IPS-11a (cell line): ENCODE data around the gene SLC39A11.
"Not testable (repeated sequence)": the region's sequence is repeated elsewhere in the genome, so short reads cannot be mapped to it uniquely, and the experiment has no call there.

Experiments
- H3K4me3 ChIP-seq: one replicate; pipeline ENCODE4 v1.5.1; 2013; ENCODE audit warnings: low read depth, low read length, control low read depth

Gene SLC39A11

DNA sequence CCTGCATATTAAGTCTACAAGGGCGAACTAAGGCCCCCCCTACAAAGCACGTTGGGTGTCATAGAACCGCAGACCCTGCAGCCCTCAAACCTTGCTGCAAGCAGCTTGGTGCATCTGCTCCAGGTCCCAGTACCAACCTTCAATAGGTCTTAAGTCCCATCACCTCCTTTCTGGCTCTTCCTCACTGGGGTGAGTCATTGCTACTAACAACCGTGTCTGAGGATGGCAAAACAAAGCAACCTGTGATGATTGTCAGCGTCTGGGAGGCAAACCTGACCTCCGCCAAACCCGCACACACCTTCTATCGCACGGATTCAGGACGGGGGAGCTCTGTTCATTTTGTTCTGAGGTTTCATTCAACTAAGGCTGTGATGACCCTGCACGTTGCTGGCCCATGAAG lies 138.9 kb downstream of the SLC39A11 start:
- no peak overlapping the region for H3K4me3 ChIP-seq

DNA sequence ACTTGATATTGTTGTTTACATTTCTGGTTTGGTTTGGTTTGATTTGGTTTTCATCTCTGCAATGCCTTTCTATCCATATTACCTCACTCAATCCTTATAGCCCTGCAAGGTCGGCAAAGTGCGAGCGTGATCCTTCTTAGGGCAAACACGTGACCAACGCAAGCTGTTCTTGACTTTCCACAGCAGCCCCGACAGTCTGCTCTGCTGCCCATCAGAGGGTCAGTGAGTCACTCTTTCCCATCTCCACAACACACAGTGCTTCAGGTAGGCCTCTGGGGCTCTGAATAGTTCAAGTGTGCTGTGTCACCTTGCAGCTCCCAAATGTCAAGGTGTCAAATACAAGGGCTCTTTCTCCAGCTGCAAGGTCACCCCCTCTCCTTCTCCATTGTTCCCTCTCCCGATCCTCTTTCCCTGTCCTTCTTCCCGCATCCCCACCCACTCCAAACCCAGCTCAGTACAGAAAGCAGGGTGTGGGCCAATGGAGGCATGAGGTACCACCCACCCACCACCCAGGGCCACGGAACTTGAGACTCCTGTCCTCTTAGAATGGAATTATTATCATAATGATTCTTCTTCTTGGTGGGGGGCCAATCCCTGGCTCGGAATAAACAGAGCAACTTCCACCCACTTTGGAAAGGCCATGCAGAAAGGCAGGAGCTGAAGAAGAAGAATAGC lies 139.7 kb downstream of the SLC39A11 start:
- H3K4me3 ChIP-seq: no peak overlapping the region

DNA sequence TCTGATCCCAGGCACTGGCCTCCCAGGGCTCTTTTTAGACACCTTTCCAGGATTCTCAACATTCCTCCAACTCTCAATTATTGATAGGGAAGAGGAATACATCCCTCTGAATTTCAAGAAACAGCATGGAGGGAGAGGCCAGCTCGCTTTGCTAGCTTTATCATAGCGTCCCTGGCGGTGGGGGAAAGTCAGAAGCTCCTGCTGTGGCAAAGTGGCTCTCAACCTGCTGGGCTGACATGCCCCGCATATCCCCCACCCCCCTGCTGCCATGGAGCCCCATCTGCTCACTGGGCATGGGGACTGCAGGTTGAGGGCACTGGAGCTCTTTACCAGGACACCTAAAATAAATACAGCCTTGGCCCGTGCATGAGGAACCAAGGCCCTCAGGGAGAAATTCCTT lies 140.3 kb downstream of the SLC39A11 start:
- no peak overlapping the region for H3K4me3 ChIP-seq

DNA sequence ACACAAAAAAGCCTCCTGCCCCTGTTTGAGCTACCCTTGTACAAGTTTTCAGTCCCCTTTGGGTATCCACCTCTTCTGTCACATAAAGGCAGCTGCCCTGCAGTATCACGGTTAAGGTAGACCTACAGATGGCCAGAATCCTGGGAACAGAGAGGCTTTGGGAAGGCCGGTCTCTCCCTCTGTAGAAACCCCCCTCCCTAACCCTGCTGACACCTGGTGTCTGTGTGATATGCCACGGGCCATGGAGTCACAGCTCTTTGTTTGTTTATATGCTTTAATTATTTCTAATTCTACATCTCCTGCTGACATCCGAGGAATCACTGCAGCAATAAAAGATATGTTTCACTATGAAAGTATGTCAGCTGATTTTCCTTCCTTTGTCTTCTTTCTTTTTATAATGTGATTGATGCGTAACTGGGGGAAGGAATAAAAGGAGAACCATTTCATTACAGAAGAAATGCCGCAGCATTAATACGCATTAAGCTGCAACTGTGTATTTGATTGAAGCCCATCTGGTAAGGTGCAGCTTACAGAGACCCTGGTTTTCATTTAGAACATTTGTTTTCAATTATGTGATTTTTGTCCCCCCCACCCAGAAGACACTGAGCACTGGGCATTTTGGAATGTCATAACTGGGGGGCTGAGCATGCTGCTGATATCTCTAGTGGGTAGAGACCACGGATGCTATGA lies 142.1 kb downstream of the SLC39A11 start:
- H3K4me3 ChIP-seq: no peak overlapping the region

DNA sequence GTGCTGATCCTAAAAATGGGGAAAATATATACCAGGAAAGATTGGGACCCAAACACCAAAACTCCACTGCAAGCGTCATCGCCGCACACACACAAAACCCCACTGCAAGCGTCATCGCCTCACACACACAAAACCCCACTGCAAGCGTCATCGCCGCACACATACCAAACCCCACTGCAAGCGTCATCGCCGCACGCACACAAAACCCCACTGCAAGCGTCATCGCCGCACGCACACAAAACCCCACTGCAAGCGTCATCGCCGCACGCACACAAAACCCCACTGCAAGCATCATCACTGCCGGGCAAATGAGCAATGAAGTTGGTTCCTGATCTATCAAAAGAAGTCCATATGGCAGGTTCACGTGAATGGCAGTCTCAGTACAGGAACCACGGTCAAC lies 144.4 kb downstream of the SLC39A11 start:
- H3K4me3 ChIP-seq: no peak overlapping the region

DNA sequence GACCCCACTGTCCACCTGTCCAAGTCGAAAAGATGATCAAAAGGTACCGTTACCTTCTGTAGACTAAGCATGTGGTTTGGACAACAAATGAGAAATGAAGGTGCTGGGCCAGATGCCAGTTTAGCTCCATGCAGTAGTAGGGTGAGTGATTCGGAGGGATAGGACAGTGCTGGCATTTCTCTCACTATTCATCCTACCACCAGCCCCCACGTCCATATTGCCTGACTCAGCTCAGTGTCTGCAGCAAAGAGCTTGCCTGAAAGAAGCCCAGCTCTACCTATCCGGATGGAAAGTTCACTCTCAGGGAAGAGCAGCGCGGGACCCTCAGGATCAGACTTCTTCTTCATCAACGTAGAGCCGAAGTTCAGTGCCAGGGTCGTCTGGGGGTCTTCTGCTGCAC lies 145.0 kb downstream of the SLC39A11 start:
- H3K4me3 ChIP-seq: no peak overlapping the region

DNA sequence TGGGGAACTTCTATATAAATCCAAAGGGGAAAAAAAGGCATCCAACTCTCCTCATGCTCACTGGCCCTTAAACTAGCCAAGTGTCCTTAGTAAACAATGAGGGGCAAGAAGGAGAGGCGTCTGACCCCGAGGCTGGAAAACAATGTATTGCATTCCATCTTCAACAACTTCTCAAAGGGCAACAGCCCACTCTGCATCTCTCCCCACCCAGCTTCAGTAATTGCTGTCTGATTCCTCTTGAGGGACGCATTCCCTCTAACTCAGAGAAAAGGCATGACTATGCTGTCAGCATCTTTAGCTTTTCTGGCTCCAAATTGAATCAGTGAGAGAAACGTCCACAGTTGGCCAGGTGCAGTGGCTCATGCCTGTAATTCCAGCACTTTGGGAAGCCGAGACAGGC lies 145.8 kb downstream of the SLC39A11 start:
- no peak overlapping the region for H3K4me3 ChIP-seq

DNA sequence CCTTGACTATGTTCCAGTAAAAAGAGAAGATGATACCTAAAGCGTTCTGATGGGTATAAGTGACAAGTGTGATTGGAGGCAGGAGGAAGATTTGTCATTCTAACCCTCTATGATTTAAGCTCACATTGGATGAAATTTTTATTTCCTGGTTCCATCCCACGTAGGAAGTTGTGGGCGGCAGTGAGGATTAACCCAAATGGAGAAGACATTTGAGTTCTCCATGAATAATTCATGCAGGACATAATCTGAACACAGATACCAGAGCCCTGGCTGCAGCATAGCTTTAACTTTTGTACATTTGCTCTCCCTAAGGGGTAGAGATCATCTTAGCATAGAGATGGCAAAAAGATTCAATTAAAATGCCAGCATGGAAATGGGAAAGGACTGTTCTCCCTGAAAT lies 146.3 kb downstream of the SLC39A11 start:
- H3K4me3 ChIP-seq: no peak overlapping the region

DNA sequence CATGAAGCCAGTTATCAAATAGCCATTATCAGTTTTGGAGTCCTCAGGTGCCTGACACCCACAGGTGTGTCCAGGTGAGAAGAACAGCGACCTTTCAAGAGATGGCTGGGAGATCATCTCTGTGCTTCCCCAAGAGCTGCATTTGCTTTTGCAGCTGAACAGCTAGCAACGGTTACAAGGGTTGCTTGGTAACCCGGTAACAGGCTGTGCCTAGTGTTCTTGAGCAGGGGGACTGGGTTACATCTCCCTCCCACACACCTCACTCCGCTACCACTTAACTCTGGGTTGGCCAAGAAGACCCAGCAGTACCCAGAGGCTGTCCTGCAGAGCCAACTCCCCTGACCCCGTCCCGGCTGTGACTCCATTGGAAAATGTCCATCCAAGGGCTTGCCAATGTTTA lies 147.0 kb downstream of the SLC39A11 start:
- no peak overlapping the region for H3K4me3 ChIP-seq

DNA sequence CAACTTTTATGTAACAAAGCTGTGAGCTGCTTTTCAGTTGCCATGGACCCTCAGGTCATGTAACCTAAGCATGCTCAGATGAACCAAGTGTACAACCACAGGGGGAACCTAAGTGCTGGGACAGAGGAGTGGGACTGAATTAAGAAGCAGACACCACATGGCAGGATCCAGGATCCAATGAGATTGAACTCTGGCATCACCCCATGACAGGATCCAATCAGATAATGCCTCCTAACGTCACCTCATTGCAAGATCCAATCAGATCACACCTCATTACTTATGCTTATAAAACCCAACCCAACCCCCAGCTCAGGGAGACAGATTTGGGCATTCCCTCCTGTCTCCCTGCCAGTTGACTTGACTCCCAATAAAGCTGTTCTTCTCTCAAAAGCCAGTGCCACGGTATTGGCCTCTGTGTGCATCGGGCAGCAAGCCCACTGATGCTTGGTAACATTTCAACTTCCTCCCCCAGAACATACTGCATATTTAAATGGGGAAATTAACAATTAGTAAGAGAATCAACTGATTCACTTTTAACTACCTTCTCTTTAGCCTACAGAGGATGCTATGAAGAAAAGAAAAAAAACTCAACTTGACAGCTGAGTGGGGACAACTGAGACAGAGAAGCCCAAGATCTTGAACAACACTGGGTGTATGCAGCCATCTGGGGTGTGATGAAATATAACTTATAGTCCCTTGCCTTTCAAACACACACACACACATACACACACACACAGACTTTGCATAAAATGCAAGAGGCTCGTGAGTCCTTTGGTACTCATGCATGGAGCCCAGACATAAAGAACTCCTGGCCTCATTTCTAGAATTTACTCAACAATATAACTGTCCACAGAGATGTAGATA lies 148.4 kb downstream of the SLC39A11 start:
- H3K4me3 ChIP-seq: no peak overlapping the region

DNA sequence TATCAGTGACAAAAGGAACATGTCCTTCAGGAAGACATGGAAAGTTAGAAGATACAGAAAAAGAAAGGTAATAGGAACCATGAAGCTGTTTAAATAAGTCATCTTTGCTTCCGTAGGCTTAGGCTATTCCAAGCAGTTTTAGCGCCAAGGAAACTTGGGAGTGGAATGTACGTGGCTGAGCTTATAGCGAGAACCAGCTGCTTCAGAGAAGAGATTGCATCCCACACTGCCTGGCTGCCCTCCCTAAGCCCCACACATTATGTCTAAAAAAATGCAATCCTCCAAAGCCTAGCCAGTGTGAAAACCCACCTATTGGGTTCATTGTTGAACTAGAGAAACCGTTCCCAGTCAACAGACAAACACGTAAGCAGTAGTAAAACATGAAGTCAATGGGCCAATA lies 149.9 kb downstream of the SLC39A11 start:
- no peak overlapping the region for H3K4me3 ChIP-seq

DNA sequence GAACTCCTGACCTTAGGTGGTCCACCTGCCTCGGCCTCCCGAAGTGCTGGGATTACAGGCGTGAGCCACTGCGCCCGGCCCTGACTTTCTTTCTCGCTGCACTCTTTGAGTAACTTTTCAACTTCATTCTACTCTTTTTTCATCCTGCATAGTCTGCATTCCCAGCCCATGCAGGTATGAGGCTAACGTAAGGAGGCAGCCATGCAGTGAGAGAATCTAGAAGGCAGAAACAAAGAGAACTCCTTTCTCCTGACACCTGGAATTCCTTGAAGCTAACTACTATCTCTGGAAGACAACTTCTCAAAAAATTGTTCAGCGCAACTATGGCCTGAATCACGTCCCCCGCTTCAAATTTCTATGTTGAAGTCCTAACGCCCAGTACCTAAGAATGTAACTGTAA lies 152.0 kb downstream of the SLC39A11 start:
- no peak overlapping the region for H3K4me3 ChIP-seq

DNA sequence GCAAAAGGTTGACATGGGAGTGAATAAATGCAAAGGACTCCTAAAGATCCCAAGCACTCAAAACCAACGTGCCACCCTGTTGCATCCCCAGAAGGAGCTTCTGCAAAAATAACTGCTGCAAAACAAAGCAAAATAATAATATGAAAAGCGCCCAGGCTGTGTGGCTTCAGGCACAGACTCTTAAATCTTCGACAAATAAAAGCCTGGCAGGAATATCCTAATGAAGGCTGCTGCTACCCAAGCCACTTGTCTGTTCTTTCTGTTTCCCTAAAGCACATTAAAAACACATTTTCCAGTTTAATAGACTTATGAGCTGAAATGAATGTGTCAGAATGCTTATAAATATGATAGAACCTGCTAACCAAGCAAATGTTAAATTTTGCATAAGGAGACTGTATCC lies 154.0 kb downstream of the SLC39A11 start:
- H3K4me3 ChIP-seq: no peak overlapping the region

DNA sequence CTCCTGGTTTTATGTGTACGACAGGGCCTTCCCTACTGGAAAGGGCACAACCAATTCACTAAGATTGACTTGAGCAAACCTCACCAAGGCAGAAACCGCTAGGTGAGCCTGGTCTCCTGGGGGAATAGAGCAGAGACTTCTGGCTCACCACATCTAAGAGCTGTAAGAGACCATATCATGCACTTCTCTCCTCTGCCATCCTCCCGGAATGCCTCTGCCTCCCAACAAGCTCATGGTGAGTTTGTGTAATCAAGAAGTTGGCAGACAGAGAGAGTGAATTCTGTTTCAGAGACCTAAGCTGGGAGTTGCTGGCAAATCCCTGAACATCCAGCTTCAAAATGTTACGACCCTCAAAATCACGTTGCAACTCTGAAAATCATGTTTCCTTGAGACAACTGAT lies 154.8 kb downstream of the SLC39A11 start:
- no peak overlapping the region for H3K4me3 ChIP-seq

DNA sequence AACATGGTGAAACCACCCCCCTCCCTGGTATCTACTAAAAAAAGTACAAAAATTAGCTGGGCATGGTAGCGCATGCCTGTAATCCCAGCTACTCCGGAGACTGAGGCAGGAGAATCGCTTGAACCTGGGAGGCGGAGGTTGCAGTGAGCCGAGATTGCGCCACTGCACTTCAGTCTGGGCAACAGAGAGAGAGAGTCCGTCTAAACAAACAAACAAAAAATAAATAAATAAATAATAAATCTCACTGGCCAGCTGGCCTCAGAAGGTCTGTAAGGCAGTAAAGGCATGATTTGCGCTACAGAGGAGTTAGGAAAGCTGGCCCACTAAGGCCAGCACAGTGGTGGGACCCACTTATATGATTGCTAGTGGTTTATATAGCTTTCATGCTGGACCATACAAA lies 155.2 kb downstream of the SLC39A11 start:
- H3K4me3 ChIP-seq: not testable (repeated sequence)

DNA sequence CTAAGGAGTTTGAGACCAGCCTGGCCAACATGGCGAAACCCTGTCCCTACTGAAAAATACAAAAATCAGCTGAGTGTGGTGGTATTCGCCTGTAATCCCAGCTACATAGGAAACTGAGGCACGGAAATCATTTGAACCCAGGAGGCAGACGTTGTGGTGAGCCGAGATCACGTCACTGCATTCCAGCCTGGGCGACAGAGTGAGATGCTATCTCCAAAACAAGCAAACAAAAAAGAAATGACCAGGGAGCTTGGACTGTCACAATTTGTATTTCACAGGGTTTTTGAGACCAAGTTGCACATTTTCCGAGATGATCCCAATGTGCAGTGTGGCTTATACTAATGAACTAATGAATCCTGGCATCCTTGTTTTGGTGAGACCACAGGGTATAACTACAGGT lies 156.5 kb downstream of the SLC39A11 start:
- no peak overlapping the region for H3K4me3 ChIP-seq

DNA sequence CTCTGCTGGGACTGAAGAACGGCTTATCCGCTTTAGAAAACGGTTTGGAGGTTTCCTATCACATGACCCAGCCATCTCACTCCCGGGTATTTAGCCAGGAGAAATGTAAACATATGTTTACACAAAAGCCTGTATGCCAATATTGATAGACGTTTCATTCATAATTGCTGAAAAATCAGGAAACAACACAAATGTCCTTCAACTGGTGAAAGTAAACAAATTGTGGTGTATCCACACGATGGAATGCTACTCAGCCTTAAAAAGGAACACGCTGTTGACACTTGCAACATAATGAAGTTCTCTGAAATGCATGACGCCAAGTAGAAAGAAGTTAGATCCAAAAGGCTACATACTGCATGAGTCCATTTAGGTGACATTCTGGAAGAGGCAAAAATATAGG lies 157.6 kb downstream of the SLC39A11 start:
- no peak overlapping the region for H3K4me3 ChIP-seq

DNA sequence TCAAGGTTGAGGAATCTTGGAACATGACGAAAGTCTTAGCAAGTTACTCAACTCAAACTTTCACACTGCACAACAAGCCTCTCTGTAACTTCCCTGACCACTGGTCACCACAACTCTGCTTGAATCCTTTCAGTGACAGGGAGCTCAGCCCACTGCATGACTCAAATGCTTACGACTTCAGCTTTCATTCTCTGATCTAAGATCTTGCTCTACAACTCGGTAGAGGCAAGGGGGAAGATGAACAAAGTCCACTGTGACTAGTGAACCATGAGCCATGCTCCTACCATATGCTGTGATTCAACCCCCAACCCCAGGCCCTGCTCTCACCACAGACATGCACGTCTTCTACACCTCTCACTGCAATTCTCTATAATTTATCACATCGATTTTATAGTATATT lies 160.9 kb downstream of the SLC39A11 start:
- H3K4me3 ChIP-seq: no peak overlapping the region

DNA sequence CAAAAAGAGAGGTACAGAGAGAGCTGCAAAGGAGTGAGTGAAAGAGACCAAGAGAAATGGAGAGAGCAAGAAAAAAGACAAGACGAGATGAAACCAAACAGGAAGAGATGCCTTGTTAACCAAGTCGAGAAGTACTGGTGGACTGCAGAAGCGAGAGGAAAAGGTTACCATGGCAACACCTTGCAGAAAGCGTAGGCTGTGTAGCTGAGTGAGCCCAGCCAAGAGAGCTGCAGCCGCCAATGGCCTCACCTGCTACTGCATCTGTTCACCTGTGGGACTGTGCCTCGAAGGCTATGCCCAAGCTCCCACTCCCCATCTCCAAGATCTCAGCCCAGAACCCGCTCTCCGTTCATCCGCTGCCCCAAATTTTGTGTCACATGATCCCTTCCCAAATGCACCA lies 161.3 kb downstream of the SLC39A11 start:
- no peak overlapping the region for H3K4me3 ChIP-seq

DNA sequence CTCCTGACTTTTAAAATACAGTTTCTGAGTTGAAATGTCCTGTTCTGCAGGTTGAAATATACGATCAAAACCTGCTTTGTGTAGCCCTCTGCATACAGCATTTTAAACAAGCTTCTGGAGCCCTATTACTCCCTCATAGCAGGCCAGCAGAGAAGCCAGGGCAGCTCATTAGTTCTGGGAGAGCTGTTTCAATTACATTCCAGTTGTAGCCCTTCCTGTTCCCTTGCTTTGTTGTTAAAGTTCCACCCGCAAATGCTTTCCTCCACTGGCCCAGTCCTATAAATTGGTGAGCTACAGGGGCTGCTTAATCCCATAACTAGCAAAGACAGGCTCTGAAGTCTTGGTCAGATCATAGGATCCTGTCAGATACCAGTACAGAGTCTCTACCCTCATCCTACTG lies 162.5 kb downstream of the SLC39A11 start:
- no peak overlapping the region for H3K4me3 ChIP-seq

DNA sequence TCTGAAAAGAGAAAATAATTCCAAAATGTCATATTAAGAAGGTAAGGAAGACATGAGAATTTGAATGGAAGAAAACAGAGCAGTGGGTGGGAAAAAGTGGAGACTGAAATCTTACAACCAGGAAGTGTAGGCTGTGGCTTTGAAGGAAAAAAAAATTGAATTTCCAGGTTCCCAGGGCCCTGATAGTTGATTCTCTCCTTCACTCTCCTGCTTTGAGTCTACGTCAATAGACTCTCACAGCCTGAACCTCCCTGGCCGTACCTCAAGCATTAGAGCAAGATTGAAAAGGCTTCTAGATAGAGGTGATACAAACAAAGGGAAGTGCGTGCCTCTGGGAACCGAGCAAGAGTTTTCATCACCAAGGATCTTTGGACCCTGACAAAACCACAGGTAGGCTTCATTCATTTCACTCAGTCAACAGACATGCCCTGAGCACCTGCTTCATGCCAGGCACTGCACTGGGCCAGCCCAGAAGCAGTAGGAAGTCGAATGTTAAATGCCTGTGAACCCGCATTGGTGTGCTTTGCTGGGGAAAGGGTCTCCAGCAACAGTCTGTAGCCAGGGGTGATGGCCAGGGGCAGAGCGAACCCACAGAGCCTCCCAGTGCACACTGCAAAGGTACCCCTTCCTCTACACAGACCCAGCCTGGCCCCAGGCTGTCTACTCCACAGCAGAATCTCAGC lies 163.9 kb downstream of the SLC39A11 start:
- no peak overlapping the region for H3K4me3 ChIP-seq
